Measurements from ENCODE around the gene HEATR5B. TPM values are rescaled to one million over a fixed set of nuclear protein-coding genes. Genes with fewer than 3 reads are reported as not detected.

Gene HEATR5B
- total RNA-seq, 1 experiment from 2014 or later, result 14.5 TPM

DNA sequence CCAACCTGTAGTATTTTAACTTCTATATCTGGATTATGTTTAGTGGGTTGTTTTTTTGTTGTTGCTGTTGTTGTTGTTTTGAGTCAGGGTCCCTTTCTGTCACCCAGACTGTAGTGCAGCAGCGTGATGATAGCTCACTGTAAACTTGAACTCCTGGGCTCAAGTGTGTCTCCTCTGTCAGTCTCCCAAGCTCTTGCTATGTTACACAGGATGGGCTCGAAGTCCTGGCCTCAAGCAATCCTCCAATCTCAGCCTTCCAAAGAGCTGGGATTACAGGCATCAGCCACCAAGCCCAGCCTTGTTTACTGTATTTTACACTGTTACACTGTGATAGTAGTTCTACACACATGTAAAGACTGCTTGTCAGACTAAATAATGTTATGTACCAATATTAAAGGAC lies 108.1 kb downstream of the HEATR5B start:
- BruUV-seq (replicated peaks), result no TSS peak
- no peaks in the 10 kb centered on the region for H3K4me1 Mint-ChIP-seq (ENCODE audit: insufficient read depth, unreplicated experiment)
- no peak overlapping the region for H3K4me3 Mint-ChIP-seq (ENCODE audit: unreplicated experiment)
- peaks cover 7% of the 10 kb centered on the region for H3K9me3 Mint-ChIP-seq (ENCODE audit: unreplicated experiment)
- no peak overlapping the region for H3K27ac Mint-ChIP-seq (ENCODE audit: low read depth, unreplicated experiment)
- CTCF ChIA-PET, result interaction anchor here (0.6 to 1.1 kb wide), 5 partner anchors 18 to 197 kb away, joined by 3 to 4 read pairs (median 3); no protein-coding TSS in a partner anchor
- H3K27me3 Mint-ChIP-seq (ENCODE audit: insufficient read depth, unreplicated experiment), result no peaks in the 10 kb centered on the region
- POLR2A ChIA-PET, result interaction anchor here (0.7 kb wide), 1 partner anchor 12 kb away, joined by 3 read pairs; no protein-coding TSS in a partner anchor
- H3K36me3 Mint-ChIP-seq (ENCODE audit: insufficient read depth, unreplicated experiment), result peaks cover 13% of the 10 kb centered on the region
- DNase-seq (ENCODE audit: unreplicated experiment), result no peak
- intact Hi-C loops (cut with micrococcal nuclease), result no loop called here
- TF ChIP-seq, protein P1, sequence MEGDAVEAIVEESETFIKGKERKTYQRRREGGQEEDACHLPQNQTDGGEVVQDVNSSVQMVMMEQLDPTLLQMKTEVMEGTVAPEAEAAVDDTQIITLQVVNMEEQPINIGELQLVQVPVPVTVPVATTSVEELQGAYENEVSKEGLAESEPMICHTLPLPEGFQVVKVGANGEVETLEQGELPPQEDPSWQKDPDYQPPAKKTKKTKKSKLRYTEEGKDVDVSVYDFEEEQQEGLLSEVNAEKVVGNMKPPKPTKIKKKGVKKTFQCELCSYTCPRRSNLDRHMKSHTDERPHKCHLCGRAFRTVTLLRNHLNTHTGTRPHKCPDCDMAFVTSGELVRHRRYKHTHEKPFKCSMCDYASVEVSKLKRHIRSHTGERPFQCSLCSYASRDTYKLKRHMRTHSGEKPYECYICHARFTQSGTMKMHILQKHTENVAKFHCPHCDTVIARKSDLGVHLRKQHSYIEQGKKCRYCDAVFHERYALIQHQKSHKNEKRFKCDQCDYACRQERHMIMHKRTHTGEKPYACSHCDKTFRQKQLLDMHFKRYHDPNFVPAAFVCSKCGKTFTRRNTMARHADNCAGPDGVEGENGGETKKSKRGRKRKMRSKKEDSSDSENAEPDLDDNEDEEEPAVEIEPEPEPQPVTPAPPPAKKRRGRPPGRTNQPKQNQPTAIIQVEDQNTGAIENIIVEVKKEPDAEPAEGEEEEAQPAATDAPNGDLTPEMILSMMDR (IDR thresholded peaks at IDR 0.05; ENCODE audit: unreplicated experiment), result no peak

DNA sequence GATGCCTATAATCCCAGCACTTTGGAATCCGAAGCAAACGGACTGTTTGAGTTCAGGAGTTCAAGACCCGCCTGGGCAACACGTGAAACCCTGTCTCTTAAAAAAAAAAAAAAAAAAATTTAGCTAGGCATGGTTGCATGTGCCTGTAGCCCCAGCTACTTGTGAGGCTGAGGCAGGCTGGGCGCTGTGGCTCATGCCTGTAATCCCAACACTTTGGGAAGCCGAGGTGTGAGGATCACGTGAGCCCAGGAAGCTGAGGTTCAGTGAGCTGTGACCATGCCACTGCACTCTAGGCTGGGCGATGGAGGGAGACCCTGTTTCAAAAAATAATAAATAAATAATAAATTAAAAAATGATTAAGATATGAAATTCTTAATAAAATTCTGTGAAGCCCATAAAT lies 108.9 kb downstream of the HEATR5B start:
- Mint-ChIP-seq H3K4me3 (ENCODE audit: unreplicated experiment) (no peak overlapping the region), H3K9me3 (ENCODE audit: unreplicated experiment) (peaks cover 7% of the 10 kb centered on the region), H3K36me3 (ENCODE audit: insufficient read depth, unreplicated experiment) (peaks cover 8% of the 10 kb centered on the region), H3K4me1 (ENCODE audit: insufficient read depth, unreplicated experiment) (no peaks in the 10 kb centered on the region), H3K27ac (ENCODE audit: low read depth, unreplicated experiment) (no peak overlapping the region), H3K27me3 (ENCODE audit: insufficient read depth, unreplicated experiment) (no peaks in the 10 kb centered on the region)
- TF ChIP-seq, protein P1 (IDR thresholded peaks at IDR 0.05; ENCODE audit: unreplicated experiment), result no peak
- intact Hi-C loops (cut with micrococcal nuclease), result no loop called here
- CTCF ChIA-PET, result interaction anchor here (0.8 to 1.1 kb wide), 3 partner anchors 30 to 196 kb away, joined by 3 to 4 read pairs (median 3); no protein-coding TSS in a partner anchor
- DNase-seq (ENCODE audit: unreplicated experiment), result no peak
- BruUV-seq (replicated peaks), result no TSS peak
- POLR2A ChIA-PET, result interaction anchor here (0.6 kb wide), 1 partner anchor 43 kb away, joined by 3 read pairs; no protein-coding TSS in a partner anchor

DNA sequence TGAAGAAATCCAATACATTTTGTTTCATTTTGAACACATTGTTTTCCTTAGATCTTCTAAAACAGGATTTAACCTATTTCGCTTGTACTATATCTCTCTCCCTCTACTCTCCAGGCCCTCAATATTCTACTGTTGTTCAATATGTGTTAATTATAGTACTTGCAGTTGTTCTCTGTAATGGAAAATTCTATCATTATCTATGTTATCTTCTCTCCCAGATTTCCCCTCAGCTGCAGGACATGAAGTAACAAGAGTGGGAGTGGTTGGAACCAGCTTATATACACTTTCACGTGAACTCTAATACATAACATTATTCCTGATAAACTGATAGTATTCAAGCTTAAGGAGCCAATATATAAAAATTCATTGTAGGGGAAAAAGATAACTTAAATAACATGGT lies 110.9 kb downstream of the HEATR5B start:
- H3K9me3 Mint-ChIP-seq (ENCODE audit: unreplicated experiment), result peaks cover 6% of the 10 kb centered on the region
- POLR2A ChIA-PET, result interaction anchor here (0.7 kb wide), 1 partner anchor 22 kb away, joined by 3 read pairs; no protein-coding TSS in a partner anchor
- intact Hi-C loops (cut with micrococcal nuclease), result no loop called here
- H3K27ac Mint-ChIP-seq (ENCODE audit: low read depth, unreplicated experiment), result no peak overlapping the region
- H3K36me3 Mint-ChIP-seq (ENCODE audit: insufficient read depth, unreplicated experiment), result no peaks in the 10 kb centered on the region
- BruUV-seq (replicated peaks), result no TSS peak
- CTCF ChIA-PET, result interaction anchor here (0.6 to 1.1 kb wide), 3 partner anchors 9 to 187 kb away, joined by 3 to 6 read pairs (median 5); no protein-coding TSS in a partner anchor
- TF ChIP-seq, protein P1 (IDR thresholded peaks at IDR 0.05; ENCODE audit: unreplicated experiment), result no peak
- H3K4me1 Mint-ChIP-seq (ENCODE audit: insufficient read depth, unreplicated experiment), result no peaks in the 10 kb centered on the region
- DNase-seq (ENCODE audit: unreplicated experiment), result no peak
- no peak overlapping the region for H3K4me3 Mint-ChIP-seq (ENCODE audit: unreplicated experiment)
- H3K27me3 Mint-ChIP-seq (ENCODE audit: insufficient read depth, unreplicated experiment), result no peaks in the 10 kb centered on the region

DNA sequence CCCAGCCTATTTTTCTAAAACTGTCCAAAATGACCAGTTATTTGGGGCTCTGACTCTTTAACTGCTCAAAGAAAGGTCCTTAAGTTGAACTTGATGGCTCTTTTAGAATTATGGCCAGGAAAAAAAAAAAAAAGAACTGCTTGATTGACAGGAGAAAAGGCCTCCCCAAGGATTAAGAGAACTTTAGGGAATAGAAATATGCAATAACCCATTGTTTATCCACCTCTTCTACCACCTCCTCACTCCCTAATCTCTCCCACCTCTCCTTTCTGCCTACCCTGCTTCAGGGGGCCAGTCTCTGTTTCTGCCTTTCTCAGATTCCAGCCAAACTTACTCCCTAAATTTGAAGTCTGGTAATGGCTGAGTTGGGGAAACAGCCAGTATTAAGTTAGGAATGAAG lies 112.2 kb downstream of the HEATR5B start:
- intact Hi-C loops (cut with micrococcal nuclease), result no loop called here

More for the DNA sequence above, 112.2 kb downstream of the HEATR5B start:
- Mint-ChIP-seq H3K4me3 (ENCODE audit: unreplicated experiment) (no peak overlapping the region), H3K9me3 (ENCODE audit: unreplicated experiment) (no peaks in the 10 kb centered on the region), H3K27me3 (ENCODE audit: insufficient read depth, unreplicated experiment) (no peaks in the 10 kb centered on the region), H3K36me3 (ENCODE audit: insufficient read depth, unreplicated experiment) (no peaks in the 10 kb centered on the region), H3K27ac (ENCODE audit: low read depth, unreplicated experiment) (no peak overlapping the region), H3K4me1 (ENCODE audit: insufficient read depth, unreplicated experiment) (peaks cover 10% of the 10 kb centered on the region)
- DNase-seq (ENCODE audit: unreplicated experiment), result no peak
- BruUV-seq (replicated peaks), result no TSS peak
- CTCF ChIA-PET, result interaction anchor here (1.2 kb wide), 1 partner anchor 53 kb away, joined by 4 read pairs; no protein-coding TSS in a partner anchor
- TF ChIP-seq, protein P1 (IDR thresholded peaks at IDR 0.05; ENCODE audit: unreplicated experiment), result no peak
- POLR2A ChIA-PET, result no interaction called here
